ENCODE results near the gene NDUFB8.

NDUFB8 gene

GRCh38 chr10:100490531-100490930 is 39.1 kb downstream of the NDUFB8 start:
- in situ Hi-C loops (cut with MboI; ENCODE audit: low pct_unique_long_range_greater_than_20kb, low sequenced_read_pairs, unreplicated experiment), result no loop called here
- no peak for DNase-seq (ENCODE audit: low spot score)
- TF ChIP-seq, protein P1, sequence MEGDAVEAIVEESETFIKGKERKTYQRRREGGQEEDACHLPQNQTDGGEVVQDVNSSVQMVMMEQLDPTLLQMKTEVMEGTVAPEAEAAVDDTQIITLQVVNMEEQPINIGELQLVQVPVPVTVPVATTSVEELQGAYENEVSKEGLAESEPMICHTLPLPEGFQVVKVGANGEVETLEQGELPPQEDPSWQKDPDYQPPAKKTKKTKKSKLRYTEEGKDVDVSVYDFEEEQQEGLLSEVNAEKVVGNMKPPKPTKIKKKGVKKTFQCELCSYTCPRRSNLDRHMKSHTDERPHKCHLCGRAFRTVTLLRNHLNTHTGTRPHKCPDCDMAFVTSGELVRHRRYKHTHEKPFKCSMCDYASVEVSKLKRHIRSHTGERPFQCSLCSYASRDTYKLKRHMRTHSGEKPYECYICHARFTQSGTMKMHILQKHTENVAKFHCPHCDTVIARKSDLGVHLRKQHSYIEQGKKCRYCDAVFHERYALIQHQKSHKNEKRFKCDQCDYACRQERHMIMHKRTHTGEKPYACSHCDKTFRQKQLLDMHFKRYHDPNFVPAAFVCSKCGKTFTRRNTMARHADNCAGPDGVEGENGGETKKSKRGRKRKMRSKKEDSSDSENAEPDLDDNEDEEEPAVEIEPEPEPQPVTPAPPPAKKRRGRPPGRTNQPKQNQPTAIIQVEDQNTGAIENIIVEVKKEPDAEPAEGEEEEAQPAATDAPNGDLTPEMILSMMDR (IDR thresholded peaks at IDR 0.05; ENCODE audit: extremely low read depth, insufficient read depth, missing control alignments), result no peak

- in situ Hi-C loops (cut with MboI; ENCODE audit: low pct_unique_long_range_greater_than_20kb, low sequenced_read_pairs, unreplicated experiment), result no loop called here
- DNase-seq (ENCODE audit: low spot score), result no peak
- TF ChIP-seq, protein P1 (IDR thresholded peaks at IDR 0.05; ENCODE audit: extremely low read depth, insufficient read depth, missing control alignments), result no peak
Observed at GRCh38 chr10:100489396-100489795, 40.3 kb downstream of the NDUFB8 start.

GRCh38 chr10:100487529-100487928 is 42.1 kb downstream of the NDUFB8 start:
- in situ Hi-C loops (cut with MboI; ENCODE audit: low pct_unique_long_range_greater_than_20kb, low sequenced_read_pairs, unreplicated experiment), result no loop called here
- TF ChIP-seq, protein P1 (IDR thresholded peaks at IDR 0.05; ENCODE audit: extremely low read depth, insufficient read depth, missing control alignments), result no peak
- DNase-seq (ENCODE audit: low spot score), result no peak

DNA sequence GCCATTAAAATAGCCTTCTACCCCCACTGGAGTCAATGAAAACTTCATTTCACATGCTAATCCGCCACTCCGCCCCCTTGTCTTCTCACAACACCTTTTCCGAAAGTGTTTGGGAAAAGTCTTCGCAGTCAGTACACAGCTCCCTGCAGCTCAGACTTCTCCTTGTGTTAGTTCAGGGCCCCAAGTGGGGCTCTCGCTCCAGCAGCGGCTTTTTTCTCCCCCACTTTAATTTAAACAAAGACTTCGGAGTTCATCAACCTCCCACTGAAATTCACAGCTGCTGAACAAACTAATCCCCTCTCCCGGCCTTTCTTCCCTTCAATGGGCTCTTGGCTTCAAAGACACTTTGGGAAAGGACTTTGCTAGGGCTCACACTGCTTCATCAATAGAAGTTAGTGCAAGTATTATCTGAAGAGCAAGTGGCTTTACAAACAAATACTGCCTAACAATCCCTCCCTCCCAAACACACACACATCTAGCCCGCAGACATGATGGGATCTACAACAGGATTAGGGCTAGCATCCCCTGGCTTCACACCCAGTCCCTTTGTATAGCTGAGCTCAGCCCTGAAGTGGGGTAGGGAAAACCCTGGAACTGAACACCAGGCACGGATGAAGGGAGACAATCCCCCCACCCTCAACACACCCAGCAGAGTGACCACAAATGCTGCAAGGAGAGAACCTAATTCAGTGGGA is 43.7 kb downstream of the NDUFB8 start:
- in situ Hi-C loops (cut with MboI; ENCODE audit: low pct_unique_long_range_greater_than_20kb, low sequenced_read_pairs, unreplicated experiment), result no loop called here
- no peak for DNase-seq (ENCODE audit: low spot score)
- TF ChIP-seq, protein P1 (IDR thresholded peaks at IDR 0.05; ENCODE audit: extremely low read depth, insufficient read depth, missing control alignments), result no peak

- in situ Hi-C loops (cut with MboI; ENCODE audit: low pct_unique_long_range_greater_than_20kb, low sequenced_read_pairs, unreplicated experiment), result no loop called here
- TF ChIP-seq, protein P1 (IDR thresholded peaks at IDR 0.05; ENCODE audit: extremely low read depth, insufficient read depth, missing control alignments), result no peak
- no peak for DNase-seq (ENCODE audit: low spot score)
Observed at GRCh38 chr10:100485366-100485765, 44.3 kb downstream of the NDUFB8 start.

DNA sequence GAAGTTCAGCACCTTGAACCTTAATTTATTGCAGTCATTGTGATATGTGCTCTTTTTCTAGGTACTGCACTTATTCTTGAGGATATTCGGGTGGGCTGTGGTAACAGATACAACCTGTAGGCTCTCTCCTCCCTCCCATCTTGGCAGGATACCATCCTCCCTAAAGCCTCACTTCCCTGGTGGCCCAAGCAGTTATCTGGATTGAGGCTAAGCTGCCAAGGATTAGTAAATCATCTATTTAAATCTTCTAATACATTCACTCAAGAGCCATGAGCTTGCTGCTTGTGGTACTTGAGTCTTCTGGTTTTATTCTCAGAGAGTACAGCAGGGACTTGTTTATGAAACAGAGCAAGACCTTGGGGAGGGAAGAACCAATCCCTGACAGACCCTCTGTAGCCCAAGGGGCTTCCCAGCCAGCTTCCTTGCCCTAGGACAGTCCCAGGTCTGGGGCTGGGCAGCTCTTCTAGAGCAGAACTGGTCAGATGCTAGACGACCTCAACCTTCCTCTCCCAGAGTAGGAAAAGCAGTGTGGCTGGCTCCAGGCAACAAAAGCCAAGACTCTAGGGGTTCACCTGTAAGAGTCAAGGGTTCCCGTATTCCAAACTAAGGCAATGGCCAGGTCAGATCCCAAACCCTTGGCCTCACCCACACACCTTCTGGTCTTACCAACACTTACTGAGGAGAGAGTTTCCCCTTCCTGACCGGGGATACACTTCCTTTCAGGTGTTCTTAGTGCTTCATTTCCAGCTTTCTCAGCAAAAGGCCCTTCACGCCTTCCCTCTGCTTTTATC is 45.6 kb downstream of the NDUFB8 start:
- TF ChIP-seq, protein P1 (IDR thresholded peaks at IDR 0.05; ENCODE audit: extremely low read depth, insufficient read depth, missing control alignments), result no peak
- in situ Hi-C loops (cut with MboI; ENCODE audit: low pct_unique_long_range_greater_than_20kb, low sequenced_read_pairs, unreplicated experiment), result no loop called here
- DNase-seq (ENCODE audit: low spot score), result no peak

Data from GM13977 (cell line).